NB4 (cell line): Measurements from ENCODE around the gene TNFSF9.

Experiments
- MYC ChIP-seq: IDR thresholded peaks from 2 replicates; pipeline ENCODE4 v1.6.1; 2011; ENCODE audit warnings: low read depth, low read length
- POLR2A ChIP-seq: IDR thresholded peaks from 2 replicates; pipeline ENCODE4 v1.6.1; 2011; ENCODE audit warnings: mild to moderate bottlenecking; ENCODE audit not compliant: insufficient read length; ENCODE audit errors: extremely low read depth
- TF ChIP-seq, protein P1 (sequence below): IDR thresholded peaks from one replicate; pipeline ENCODE4 v1.5.1; 2012; ENCODE audit warnings: low read depth, low read length
- TF ChIP-seq, protein P2 (sequence below): IDR thresholded peaks from 2 replicates; pipeline ENCODE4 v1.6.1; 2011; ENCODE audit warnings: low read depth, low read length

DNA sequence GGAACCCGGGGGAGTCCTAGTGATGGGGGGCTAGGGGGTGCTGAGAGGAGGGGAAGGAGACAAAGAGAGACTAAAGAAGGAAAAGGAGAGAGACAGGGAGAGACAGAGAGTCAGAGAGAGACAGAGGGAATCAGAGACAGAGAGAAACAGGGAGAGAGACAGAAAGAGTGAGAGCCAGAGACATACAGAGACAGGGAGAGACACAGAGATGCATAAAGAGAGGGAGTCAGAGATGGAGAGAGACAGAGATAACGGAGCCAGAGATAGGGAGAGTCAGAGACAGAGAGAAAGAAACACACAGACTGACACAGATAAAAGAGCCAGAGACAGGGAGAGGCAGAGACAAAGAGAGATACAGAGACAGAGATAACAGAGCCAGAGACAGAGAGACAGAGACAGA, 1.5 kb upstream of the TNFSF9 start:
- TF ChIP-seq, protein P1, sequence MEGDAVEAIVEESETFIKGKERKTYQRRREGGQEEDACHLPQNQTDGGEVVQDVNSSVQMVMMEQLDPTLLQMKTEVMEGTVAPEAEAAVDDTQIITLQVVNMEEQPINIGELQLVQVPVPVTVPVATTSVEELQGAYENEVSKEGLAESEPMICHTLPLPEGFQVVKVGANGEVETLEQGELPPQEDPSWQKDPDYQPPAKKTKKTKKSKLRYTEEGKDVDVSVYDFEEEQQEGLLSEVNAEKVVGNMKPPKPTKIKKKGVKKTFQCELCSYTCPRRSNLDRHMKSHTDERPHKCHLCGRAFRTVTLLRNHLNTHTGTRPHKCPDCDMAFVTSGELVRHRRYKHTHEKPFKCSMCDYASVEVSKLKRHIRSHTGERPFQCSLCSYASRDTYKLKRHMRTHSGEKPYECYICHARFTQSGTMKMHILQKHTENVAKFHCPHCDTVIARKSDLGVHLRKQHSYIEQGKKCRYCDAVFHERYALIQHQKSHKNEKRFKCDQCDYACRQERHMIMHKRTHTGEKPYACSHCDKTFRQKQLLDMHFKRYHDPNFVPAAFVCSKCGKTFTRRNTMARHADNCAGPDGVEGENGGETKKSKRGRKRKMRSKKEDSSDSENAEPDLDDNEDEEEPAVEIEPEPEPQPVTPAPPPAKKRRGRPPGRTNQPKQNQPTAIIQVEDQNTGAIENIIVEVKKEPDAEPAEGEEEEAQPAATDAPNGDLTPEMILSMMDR: no peak
- TF ChIP-seq POLR2A: no peak
- TF ChIP-seq, protein P2, sequence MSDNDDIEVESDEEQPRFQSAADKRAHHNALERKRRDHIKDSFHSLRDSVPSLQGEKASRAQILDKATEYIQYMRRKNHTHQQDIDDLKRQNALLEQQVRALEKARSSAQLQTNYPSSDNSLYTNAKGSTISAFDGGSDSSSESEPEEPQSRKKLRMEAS: no peak
- no peak for TF ChIP-seq MYC
